T-helper 17 cell (primary cell): ENCODE measurements around the gene PCSK2. TPM values are rescaled to one million over a fixed set of nuclear protein-coding genes. Genes with fewer than 3 reads are reported as not detected.

Source experiments
- ATAC-seq: fragments of 150-1000 bp; cut with Tn5 transposase; 2 replicates; pipeline ENCODE4 v1.10.0; 2021; ENCODE audit warnings: mild to moderate bottlenecking, moderate library complexity
- DNase-seq, 3 donors: peaks; one replicate each; pipeline versions ENCODE4 v3.0.0 to v3.0.0-alpha.2; 2020 to 2021
- H3K9me3 ChIP-seq: one replicate; pipeline ENCODE4 v1.7.0; 2013; ENCODE audit warnings: low read length, mild to moderate bottlenecking; ENCODE audit not compliant: control insufficient read depth, poor library complexity, severe bottlenecking
- H3K27ac Mint-ChIP-seq: one replicate; pipeline ENCODE4 v1.8.0; 2022; ENCODE audit warnings: mild to moderate bottlenecking, moderate library complexity, mixed read lengths
- H3K27me3 Mint-ChIP-seq: one replicate; pipeline ENCODE4 v1.8.0; 2022; ENCODE audit warnings: mixed read lengths
- H3K36me3 Mint-ChIP-seq: one replicate; pipeline ENCODE4 v1.8.0; 2022; ENCODE audit warnings: low read depth, mixed read lengths
- H3K4me1 Mint-ChIP-seq: one replicate; pipeline ENCODE4 v1.8.0; 2022; ENCODE audit warnings: mild to moderate bottlenecking, mixed read lengths
- H3K4me3 Mint-ChIP-seq: one replicate; pipeline ENCODE4 v1.8.0; 2022; ENCODE audit warnings: mild to moderate bottlenecking, moderate library complexity, mixed read lengths
- total RNA-seq, 4 donors: library from RNA in 2 of 4; stranded (reverse) in 2 of 4; gene quantifications; one replicate each; pipeline ENCODE4 v1.2.3 and lab custom pipeline; 2022 to 2026

Gene PCSK2
- total RNA-seq, 2 donors from 2014 or later, result not detected

DNA sequence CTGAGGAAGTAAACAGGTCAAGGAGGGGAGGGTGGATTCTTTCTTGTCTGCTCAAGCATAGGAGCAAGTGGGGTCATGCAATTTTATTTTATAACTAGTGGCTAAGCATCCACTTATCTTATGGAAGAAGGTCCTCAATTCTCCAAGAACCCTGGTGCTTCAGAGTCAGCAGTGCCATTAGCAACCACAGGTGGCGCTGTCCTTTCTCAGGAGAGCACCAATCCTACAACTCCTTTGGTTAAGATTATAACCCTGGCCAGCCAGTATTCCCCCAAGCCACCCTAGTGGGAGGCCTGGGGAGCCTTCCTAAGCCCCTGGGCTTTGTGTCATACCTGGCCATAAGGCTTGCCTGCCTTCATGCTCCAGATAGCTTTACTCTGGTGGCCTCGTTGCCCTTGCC, 60.7 kb downstream of the PCSK2 start:
- H3K36me3 Mint-ChIP-seq, result peaks cover 2% of the 10 kb centered on the region
- ATAC-seq, result no peak
- H3K9me3 ChIP-seq, result no peaks in the 10 kb centered on the region
- no peaks in the 10 kb centered on the region for H3K4me1 Mint-ChIP-seq
- no peak overlapping the region for H3K27ac Mint-ChIP-seq
- H3K4me3 Mint-ChIP-seq, result no peak overlapping the region
- DNase-seq, result no peak
- H3K27me3 Mint-ChIP-seq, result peaks cover 6% of the 10 kb centered on the region

DNA sequence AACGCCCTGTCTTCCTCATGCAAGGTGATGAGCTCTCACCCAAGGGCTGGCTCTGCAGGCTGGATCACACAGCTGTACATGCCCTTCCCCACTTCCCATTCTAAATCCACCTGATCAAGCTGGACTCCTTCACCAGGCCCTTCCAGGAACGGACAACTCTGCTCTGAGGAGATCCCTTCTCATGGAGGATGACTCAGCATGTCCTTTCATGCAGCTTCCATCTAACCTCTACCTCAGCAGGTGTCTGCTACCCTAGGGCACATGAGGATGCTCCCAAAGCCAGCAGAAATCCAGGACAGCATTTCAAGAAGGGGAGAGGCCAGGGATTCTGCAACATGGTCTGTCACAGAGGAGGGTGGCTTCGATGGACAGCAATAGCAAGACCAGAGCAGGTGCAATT, 61.2 kb downstream of the PCSK2 start:
- Mint-ChIP-seq H3K4me3 (no peak overlapping the region), H3K27me3 (peaks cover 6% of the 10 kb centered on the region), H3K27ac (no peak overlapping the region), H3K4me1 (no peaks in the 10 kb centered on the region), H3K36me3 (peaks cover 2% of the 10 kb centered on the region)
- ATAC-seq (no peak), DNase-seq (no peak)
- no peaks in the 10 kb centered on the region for H3K9me3 ChIP-seq

DNA sequence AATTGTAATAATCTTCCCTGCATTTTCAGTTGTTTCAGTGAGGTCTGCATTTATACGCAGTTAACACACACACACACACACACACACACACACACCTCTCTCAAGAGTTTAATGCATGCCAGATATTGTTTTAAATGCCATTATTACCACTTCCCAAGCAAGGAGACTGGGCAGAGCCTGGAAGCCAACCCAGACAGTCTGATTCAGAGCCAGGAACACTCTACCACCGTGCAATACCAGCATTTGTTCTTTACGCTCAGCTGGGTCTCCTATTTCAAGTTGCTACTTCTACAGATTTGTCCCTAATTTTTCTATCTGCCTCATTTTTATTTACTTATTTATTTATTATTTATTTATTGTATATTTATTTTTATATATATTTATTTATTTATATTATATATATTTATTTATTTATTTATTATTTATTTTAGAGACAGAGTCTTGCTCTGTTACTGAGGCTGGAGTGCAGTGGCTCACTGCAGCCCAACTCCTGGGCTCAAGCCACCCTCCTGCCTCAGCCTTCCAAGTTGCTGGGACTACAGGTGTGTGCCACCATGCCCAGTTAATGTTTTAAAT, 68.4 kb downstream of the PCSK2 start:
- Mint-ChIP-seq H3K4me3 (no peak overlapping the region), H3K27ac (no peak overlapping the region), H3K36me3 (no peaks in the 10 kb centered on the region), H3K27me3 (peaks cover 7% of the 10 kb centered on the region), H3K4me1 (no peaks in the 10 kb centered on the region)
- no peak for ATAC-seq
- peaks cover 2% of the 10 kb centered on the region for H3K9me3 ChIP-seq
- DNase-seq, result no peak

- no peak for DNase-seq
- no peak for ATAC-seq
- no peaks in the 10 kb centered on the region for H3K36me3 Mint-ChIP-seq
- H3K9me3 ChIP-seq, result peaks cover 2% of the 10 kb centered on the region
- H3K4me3 Mint-ChIP-seq, result no peak overlapping the region
- no peaks in the 10 kb centered on the region for H3K4me1 Mint-ChIP-seq
- H3K27me3 Mint-ChIP-seq, result peaks cover 10% of the 10 kb centered on the region
- no peak overlapping the region for H3K27ac Mint-ChIP-seq
Observed at GRCh38 chr20:17295991-17296390, 69.2 kb downstream of the PCSK2 start.

GRCh38 chr20:17298171-17298570, 71.3 kb downstream of the PCSK2 start:
- peaks cover 2% of the 10 kb centered on the region for H3K9me3 ChIP-seq
- H3K27me3 Mint-ChIP-seq, result peaks cover 12% of the 10 kb centered on the region
- ATAC-seq (no peak), DNase-seq (no peak)
- no peaks in the 10 kb centered on the region for H3K4me1 Mint-ChIP-seq
- H3K4me3 Mint-ChIP-seq, result no peak overlapping the region
- no peak overlapping the region for H3K27ac Mint-ChIP-seq
- no peaks in the 10 kb centered on the region for H3K36me3 Mint-ChIP-seq

- peaks cover 2% of the 10 kb centered on the region for H3K9me3 ChIP-seq
- Mint-ChIP-seq H3K27me3 (peaks cover 12% of the 10 kb centered on the region), H3K4me1 (no peaks in the 10 kb centered on the region), H3K4me3 (no peak overlapping the region), H3K36me3 (no peaks in the 10 kb centered on the region), H3K27ac (no peak overlapping the region)
- no peak for ATAC-seq
- DNase-seq, result no peak
Observed at GRCh38 chr20:17298751-17299150, 71.9 kb downstream of the PCSK2 start.

DNA sequence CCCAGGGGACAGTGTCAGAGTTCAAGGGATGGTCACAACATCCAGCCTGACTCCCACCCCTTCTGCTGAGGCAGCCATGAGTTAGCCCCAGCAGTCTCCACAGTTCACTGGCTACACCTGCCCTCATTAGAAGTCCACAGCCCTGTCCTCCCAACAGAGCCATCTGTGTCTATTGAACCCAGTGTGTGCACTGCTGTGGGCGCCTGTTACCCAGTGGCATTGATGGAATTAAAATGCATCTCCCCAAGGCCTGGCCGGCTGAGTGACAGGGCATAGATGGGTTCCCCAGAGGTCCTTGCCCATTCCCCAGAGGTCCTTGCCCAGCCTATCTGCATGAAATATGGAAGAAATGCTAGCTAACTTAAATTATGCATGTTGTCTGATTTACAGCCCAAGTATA, 73.3 kb downstream of the PCSK2 start:
- H3K4me3 Mint-ChIP-seq, result no peak overlapping the region

DNA sequence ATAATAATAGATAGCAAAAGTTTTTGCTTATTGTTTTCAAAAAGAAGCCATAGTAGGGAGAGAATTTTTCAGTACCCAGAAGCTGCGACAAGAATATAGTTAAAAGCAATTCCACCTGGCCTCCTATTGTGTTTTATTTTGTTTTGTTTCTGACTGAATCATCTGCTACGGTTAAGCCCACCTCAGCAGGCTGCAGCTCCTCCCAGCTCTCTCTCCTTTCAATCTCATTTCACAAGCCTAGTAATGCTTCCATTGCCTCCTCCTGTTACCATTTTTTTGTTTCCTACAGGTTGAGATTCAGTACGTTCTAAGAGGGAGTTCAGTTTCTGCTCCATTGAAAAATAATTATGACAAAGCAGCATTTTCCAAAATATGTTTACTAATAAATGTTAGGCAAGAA, 77.9 kb downstream of the PCSK2 start:
- no peak for DNase-seq
- peaks cover 25% of the 10 kb centered on the region for H3K27me3 Mint-ChIP-seq
- H3K4me3 Mint-ChIP-seq, result no peak overlapping the region
- ATAC-seq, result no peak
- H3K4me1 Mint-ChIP-seq, result no peaks in the 10 kb centered on the region
- no peaks in the 10 kb centered on the region for H3K9me3 ChIP-seq
- no peak overlapping the region for H3K27ac Mint-ChIP-seq
- no peaks in the 10 kb centered on the region for H3K36me3 Mint-ChIP-seq

More for the DNA sequence above, 73.3 kb downstream of the PCSK2 start:
- Mint-ChIP-seq H3K27ac (no peak overlapping the region), H3K4me1 (no peaks in the 10 kb centered on the region), H3K27me3 (peaks cover 20% of the 10 kb centered on the region), H3K36me3 (no peaks in the 10 kb centered on the region)
- DNase-seq, result no peak
- peaks cover 1% of the 10 kb centered on the region for H3K9me3 ChIP-seq
- ATAC-seq, result no peak

DNA sequence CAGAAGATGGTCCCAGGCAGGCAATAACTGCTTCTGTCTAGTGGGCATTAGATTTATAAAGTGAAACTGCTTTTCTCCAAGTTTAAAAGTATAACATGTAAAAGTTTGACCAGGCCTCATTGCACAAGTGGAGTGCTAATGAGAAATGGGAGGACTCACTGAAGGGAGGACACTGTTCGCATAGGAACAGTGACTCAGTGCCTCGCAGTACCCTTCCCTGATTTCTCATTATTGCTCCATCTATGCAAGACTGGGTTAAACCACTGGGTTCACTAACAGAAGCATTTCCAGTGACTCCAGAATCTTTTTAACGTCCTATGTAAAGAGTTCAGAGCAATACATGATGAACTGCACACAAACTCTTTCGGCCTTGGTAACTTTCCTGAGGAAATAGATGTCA, 79.6 kb downstream of the PCSK2 start:
- H3K4me3 Mint-ChIP-seq, result no peak overlapping the region
- H3K36me3 Mint-ChIP-seq, result no peaks in the 10 kb centered on the region
- ATAC-seq (no peak), DNase-seq (no peak)
- no peaks in the 10 kb centered on the region for H3K9me3 ChIP-seq
- H3K27ac Mint-ChIP-seq, result no peak overlapping the region
- H3K27me3 Mint-ChIP-seq, result peaks cover 16% of the 10 kb centered on the region
- no peaks in the 10 kb centered on the region for H3K4me1 Mint-ChIP-seq

DNA sequence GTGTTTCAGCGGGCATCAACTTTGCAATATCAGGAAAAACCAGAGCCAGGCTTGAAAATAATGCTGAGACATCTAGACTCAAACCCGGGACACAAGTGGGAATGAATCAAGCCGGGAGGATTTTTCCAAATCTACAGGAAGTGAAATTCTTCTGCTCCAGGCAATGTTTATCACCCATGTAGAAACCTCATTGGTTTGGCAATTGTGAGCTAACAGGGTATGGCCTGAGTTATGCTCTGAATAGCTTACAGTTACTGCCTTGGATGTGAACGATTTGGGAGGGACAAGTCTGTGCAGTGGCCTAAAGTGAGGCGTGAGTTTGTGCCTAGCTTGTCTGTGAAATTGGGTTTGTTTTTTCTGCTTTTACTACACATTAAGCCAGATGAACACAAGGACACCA, 87.4 kb downstream of the PCSK2 start:
- Mint-ChIP-seq H3K27ac (no peak overlapping the region), H3K4me3 (no peak overlapping the region), H3K27me3 (peaks cover 46% of the 10 kb centered on the region), H3K4me1 (no peaks in the 10 kb centered on the region), H3K36me3 (peaks cover 5% of the 10 kb centered on the region)
- no peak for ATAC-seq
- no peak for DNase-seq
- H3K9me3 ChIP-seq, result no peaks in the 10 kb centered on the region

DNA sequence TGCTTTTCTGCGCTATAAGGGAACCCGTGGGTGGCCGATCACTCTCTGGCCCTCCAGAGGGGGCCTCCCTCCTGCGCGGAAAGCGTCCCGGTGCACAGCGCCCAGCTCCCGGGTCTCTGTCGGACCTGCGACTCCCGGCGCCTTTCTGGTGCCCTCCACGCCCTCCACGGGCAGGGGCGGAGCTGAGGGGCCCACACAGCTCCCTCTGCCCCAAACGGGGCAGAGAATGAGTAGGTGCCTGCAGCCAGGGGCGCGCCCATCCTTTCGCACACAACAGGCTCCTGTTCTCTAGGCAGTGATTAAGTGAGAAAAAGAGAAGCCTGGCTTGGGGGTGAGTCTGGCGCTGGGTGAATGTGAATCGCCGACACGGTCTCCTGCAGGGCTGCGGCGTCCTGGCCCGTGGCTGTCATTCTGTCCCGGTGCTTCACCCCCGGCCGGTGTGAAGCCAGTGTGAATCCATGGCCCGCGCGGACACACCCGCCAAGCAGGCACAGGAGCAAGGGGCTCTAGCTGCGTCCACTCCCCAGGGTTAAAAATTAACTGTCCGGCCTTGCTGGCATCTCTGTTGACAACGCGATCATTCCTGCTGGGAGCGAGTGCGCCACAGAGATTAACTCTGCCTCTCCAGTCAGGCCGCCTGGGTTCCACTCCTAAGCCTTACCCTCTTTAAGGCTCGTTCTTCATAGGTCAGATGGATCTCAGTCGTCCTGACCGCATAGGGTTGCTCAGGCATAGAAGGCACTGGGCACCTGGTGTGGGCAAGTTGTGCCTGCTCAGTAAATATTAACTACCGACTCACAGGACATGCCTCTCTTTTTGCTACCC, 88.8 kb downstream of the PCSK2 start:
- DNase-seq, result no peak
- H3K36me3 Mint-ChIP-seq, result peaks cover 5% of the 10 kb centered on the region
- no peak overlapping the region for H3K4me3 Mint-ChIP-seq
- H3K9me3 ChIP-seq, result no peaks in the 10 kb centered on the region
- H3K27me3 Mint-ChIP-seq, result peaks cover 46% of the 10 kb centered on the region
- no peak for ATAC-seq
- H3K4me1 Mint-ChIP-seq, result no peaks in the 10 kb centered on the region
- H3K27ac Mint-ChIP-seq, result no peak overlapping the region

DNA sequence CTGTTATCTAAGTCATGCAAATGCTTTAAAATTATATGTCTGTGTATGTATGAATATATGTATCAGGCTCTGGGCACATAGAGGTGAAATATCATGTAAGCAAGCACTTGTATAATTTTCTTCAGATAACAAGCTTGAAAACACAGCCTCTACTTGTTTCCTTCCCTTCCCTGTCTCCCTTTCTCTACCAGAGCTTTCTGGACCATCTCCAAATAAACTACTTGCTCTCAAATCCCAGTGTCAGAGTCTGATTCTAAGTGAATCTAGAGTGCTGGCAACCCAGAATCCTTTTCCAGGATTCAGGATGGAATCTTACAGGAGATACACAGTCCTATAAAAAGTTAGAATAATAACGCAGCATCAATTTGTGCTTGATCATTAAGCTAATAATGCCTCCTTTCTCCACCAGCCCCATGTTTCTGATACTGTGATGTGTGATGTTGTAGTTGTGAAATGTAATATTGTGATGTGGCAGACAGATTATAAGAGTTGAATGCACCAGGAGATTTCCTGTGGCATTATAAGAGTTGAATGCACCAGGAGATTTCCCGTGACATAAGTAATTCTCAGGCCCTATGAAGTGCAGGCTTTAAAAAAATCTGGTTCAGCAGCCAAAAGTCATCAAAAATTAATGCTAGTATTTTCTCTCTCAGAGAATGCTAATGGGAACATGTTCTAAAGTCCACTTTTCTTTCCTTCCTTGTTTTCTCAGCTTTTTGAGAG, 89.6 kb downstream of the PCSK2 start:
- no peak for ATAC-seq
- DNase-seq, result no peak
- no peaks in the 10 kb centered on the region for H3K9me3 ChIP-seq
- no peak overlapping the region for H3K27ac Mint-ChIP-seq
- H3K4me1 Mint-ChIP-seq, result no peaks in the 10 kb centered on the region
- H3K36me3 Mint-ChIP-seq, result peaks cover 5% of the 10 kb centered on the region
- H3K4me3 Mint-ChIP-seq, result no peak overlapping the region
- H3K27me3 Mint-ChIP-seq, result peaks cover 53% of the 10 kb centered on the region

GRCh38 chr20:17317341-17317740, 90.5 kb downstream of the PCSK2 start:
- Mint-ChIP-seq H3K27ac (no peak overlapping the region), H3K27me3 (peaks cover 54% of the 10 kb centered on the region), H3K4me1 (no peaks in the 10 kb centered on the region), H3K4me3 (no peak overlapping the region), H3K36me3 (peaks cover 5% of the 10 kb centered on the region)
- no peak for ATAC-seq
- no peaks in the 10 kb centered on the region for H3K9me3 ChIP-seq
- DNase-seq, result no peak
